ENCODE measurements around the gene PTPRF.

Gene PTPRF

GRCh38 chr1:43550598-43551246 lies 20.0 kb downstream of the PTPRF start:
- DNase-seq, result no peak
- Mint-ChIP-seq H3K4me3 (peak overlapping the region; percentile 43 to 76), H3K27me3 (peaks cover 49% of the 10 kb centered on the region), H3K4me1 (peaks cover 6% of the 10 kb centered on the region), H3K27ac (peak overlapping the region; percentile 34 to 81), H3K9me3 (no peaks in the 10 kb centered on the region)
- ATAC-seq, result no peak

- Mint-ChIP-seq H3K27ac (no peak overlapping the region), H3K4me3 (no peak overlapping the region), H3K27me3 (peaks cover 49% of the 10 kb centered on the region), H3K4me1 (peaks cover 6% of the 10 kb centered on the region), H3K9me3 (no peaks in the 10 kb centered on the region)
- DNase-seq, result no peak
- ATAC-seq, result no peak
Measured at GRCh38 chr1:43551396-43551888, 20.8 kb downstream of the PTPRF start.

DNA sequence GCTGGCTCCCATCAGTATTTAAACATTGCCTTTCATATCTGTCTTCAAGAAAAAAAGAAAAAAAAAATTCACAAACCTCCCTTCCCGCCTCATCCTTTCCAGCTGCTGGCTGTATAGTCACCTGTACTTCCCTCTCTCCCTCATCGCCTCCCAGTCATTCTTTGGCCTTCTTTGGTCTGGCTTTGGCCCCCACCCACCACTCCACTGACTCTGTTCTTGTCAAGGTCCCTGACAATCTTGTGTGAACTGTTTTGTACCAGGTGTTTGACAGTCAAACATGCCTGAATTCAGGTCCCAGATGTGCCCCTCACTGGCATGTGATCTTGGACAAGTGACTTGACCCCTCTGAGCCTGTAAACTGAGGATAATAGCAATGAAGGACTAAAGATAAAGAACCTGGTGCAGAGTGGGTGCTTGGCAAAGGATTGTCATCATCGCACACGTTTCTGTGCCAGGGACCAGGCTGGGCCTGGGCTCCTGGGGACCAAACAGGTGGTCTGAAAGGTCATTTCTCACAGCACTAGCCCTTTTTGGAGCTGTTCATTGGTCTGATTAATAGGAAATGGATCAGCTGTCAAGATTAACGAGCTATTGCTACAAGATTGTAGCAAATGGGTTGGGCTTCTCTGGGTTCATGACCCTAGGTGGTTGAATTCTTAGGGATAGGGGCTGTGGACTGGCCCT lies 21.5 kb downstream of the PTPRF start:
- DNase-seq (no peak), ATAC-seq (no peak)
- H3K4me1 Mint-ChIP-seq, result peaks cover 6% of the 10 kb centered on the region
- no peak overlapping the region for H3K27ac Mint-ChIP-seq
- peaks cover 49% of the 10 kb centered on the region for H3K27me3 Mint-ChIP-seq
- H3K4me3 Mint-ChIP-seq, result no peak overlapping the region
- H3K9me3 Mint-ChIP-seq, result no peaks in the 10 kb centered on the region

GRCh38 chr1:43552813-43553212 lies 22.1 kb downstream of the PTPRF start:
- DNase-seq (no peak), ATAC-seq (no peak)
- H3K9me3 Mint-ChIP-seq, result no peaks in the 10 kb centered on the region
- H3K27me3 Mint-ChIP-seq, result peaks cover 49% of the 10 kb centered on the region
- H3K4me1 Mint-ChIP-seq, result peaks cover 6% of the 10 kb centered on the region
- H3K4me3 Mint-ChIP-seq, result no peak overlapping the region
- no peak overlapping the region for H3K27ac Mint-ChIP-seq

DNA sequence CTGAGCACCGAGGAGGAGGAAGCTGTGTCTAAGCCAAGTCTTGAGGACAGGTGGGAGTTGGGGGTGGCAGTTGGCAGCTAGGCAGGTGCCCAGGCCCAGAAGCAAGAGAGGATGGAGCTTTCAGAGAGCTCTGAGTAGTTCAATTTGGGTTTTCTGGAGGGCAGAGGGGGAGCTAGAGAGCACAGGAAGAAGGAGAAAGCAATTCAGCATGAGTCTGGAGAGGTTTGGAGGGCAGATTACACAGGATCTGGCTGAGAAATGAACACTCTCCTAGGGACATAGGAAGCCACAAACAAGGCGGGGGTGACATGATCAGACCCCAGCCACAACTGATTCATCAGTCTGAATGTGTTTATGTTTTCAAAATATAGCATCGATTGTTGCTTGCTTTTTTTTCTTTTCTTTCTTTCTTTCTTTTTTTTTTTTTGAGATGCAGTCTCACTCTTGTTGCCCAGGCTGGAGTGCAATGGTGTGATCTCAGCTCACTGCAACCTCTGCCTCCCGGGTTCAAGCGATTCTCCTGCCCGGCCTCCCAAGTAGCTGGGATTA lies 23.8 kb downstream of the PTPRF start:
- H3K9me3 Mint-ChIP-seq, result no peaks in the 10 kb centered on the region

GRCh38 chr1:43556782-43557181 lies 26.1 kb downstream of the PTPRF start:
- Mint-ChIP-seq H3K4me3 (no peak overlapping the region), H3K4me1 (peaks cover 6% of the 10 kb centered on the region), H3K9me3 (no peaks in the 10 kb centered on the region), H3K27me3 (peaks cover 18% of the 10 kb centered on the region), H3K27ac (no peak overlapping the region)
- ATAC-seq (no peak), DNase-seq (no peak)

More for the DNA sequence above, 23.8 kb downstream of the PTPRF start:
- DNase-seq (peak in 1 of 2 donors; percentile 40), ATAC-seq (peak; percentile 83)
- Mint-ChIP-seq H3K4me1 (peaks cover 6% of the 10 kb centered on the region), H3K4me3 (no peak overlapping the region), H3K27me3 (peaks cover 38% of the 10 kb centered on the region), H3K27ac (no peak overlapping the region)

DNA sequence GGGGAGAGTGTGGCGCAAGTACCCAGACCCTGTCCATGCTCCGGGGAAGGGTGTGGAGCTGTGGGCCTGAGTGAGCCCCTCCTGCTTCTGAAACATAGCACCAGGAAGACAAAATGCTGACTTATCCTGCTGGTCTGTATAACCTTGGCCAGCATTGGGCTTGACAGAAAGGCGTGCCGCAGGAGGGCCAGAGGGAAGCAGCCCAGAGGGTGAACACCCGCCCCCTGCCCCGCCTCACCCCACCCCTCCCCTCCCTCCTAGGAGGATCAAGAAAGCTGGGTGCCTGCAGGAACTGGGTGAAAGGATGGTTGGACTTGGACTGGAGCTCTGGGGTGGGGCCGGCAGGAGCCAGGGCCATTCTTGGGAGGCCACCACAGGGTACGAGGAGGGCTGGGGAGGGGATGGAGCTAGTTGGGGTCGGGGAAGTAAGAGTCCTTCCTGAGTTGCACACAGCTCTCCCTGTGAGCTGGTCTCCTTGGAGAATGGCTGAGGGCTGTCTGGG lies 27.1 kb downstream of the PTPRF start:
- Mint-ChIP-seq H3K27ac (no peak overlapping the region), H3K4me3 (no peak overlapping the region), H3K4me1 (peaks cover 6% of the 10 kb centered on the region), H3K27me3 (peaks cover 10% of the 10 kb centered on the region), H3K9me3 (no peaks in the 10 kb centered on the region)
- DNase-seq, result no peak
- ATAC-seq, result no peak

DNA sequence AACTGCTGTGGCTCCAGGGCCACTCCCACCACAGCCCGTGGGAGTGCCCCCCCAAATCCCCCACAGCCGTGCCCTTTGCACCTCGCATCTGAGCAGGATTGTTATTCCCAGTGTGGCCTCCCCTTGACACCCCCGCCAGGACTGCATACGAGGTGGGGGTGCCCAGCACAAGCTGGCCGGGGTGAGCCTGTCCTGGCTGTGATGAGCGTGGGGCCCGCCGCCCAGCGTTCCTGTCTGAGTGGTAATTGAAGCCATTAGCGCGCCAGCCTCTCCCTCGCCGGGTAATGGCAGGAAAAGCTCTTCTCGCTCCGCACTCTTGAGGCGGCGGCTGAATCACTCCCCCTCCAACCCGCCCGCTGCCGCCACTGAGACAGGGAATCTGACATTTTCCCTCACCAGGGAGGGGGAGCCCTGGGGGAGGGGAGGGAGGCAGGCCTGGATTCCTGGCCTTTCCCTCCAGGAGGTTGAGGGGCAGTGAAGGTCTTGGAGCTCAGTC lies 27.7 kb downstream of the PTPRF start:
- Mint-ChIP-seq H3K4me1 (peaks cover 6% of the 10 kb centered on the region), H3K4me3 (no peak overlapping the region), H3K27me3 (peaks cover 9% of the 10 kb centered on the region), H3K9me3 (no peaks in the 10 kb centered on the region), H3K27ac (no peak overlapping the region)
- ATAC-seq (no peak), DNase-seq (no peak)

GRCh38 chr1:43559714-43560113 lies 29.0 kb downstream of the PTPRF start:
- Mint-ChIP-seq H3K27ac (no peak overlapping the region), H3K4me3 (no peak overlapping the region), H3K27me3 (peaks cover under 1% of the 10 kb centered on the region), H3K9me3 (no peaks in the 10 kb centered on the region), H3K4me1 (no peaks in the 10 kb centered on the region)
- no peak for ATAC-seq
- no peak for DNase-seq

GRCh38 chr1:43560286-43560685 lies 29.6 kb downstream of the PTPRF start:
- ATAC-seq (no peak), DNase-seq (no peak)
- Mint-ChIP-seq H3K4me1 (peaks cover 3% of the 10 kb centered on the region), H3K4me3 (no peak overlapping the region), H3K27me3 (peaks cover 7% of the 10 kb centered on the region), H3K27ac (no peak overlapping the region), H3K9me3 (no peaks in the 10 kb centered on the region)

GRCh38 chr1:43563876-43564539 lies 33.3 kb downstream of the PTPRF start:
- Mint-ChIP-seq H3K4me1 (peaks cover 17% of the 10 kb centered on the region), H3K9me3 (no peaks in the 10 kb centered on the region), H3K27me3 (peaks cover 28% of the 10 kb centered on the region), H3K27ac (no peak overlapping the region), H3K4me3 (no peak overlapping the region)
- ATAC-seq (no peak), DNase-seq (no peak)

DNA sequence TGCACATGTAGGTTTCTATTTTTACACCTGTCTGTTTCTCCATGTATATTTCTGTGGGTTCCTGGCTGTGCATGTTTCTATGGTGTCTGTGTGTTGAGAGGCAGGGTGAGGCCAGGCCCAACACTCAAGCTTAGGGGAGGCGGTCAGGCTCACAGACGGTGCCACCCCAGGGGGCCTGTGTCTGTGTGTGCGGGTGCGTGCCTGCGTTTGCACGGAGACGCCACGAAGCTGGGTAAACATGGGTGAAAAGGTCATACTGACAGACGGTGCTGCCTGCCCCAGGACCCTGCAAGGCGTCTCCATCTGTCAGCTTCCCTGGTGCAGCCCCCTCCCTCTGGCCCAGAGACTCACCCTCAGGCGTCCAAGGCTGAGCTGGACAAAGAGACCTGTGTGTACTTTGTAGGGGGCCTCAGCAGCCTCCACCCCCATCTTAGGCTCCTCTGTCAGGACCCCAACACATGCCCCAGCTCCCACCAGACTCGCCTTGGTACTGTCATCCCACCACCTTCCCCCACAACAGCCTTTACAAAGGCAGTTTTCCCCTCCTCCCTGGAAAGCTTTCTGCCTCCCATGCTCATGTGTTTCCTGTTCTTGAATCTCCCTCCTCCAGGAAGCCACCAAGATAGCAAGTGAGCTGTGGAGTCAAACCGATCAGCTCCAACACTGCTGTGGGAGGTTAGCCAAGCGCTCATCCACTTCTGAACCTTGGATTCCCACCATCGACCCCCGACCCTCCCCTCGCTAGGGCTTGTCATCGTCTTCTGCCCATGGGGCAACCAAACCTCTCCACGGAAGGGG lies 34.1 kb downstream of the PTPRF start:
- no peaks in the 10 kb centered on the region for H3K9me3 Mint-ChIP-seq
- H3K27ac Mint-ChIP-seq, result peak overlapping the region in 1 of 2 donors; percentile 16
- H3K4me3 Mint-ChIP-seq, result peak overlapping the region in 1 of 2 donors; percentile 80
- DNase-seq, result no peak
- ATAC-seq, result no peak
- H3K4me1 Mint-ChIP-seq, result peaks cover 17% of the 10 kb centered on the region
- peaks cover 28% of the 10 kb centered on the region for H3K27me3 Mint-ChIP-seq

DNA sequence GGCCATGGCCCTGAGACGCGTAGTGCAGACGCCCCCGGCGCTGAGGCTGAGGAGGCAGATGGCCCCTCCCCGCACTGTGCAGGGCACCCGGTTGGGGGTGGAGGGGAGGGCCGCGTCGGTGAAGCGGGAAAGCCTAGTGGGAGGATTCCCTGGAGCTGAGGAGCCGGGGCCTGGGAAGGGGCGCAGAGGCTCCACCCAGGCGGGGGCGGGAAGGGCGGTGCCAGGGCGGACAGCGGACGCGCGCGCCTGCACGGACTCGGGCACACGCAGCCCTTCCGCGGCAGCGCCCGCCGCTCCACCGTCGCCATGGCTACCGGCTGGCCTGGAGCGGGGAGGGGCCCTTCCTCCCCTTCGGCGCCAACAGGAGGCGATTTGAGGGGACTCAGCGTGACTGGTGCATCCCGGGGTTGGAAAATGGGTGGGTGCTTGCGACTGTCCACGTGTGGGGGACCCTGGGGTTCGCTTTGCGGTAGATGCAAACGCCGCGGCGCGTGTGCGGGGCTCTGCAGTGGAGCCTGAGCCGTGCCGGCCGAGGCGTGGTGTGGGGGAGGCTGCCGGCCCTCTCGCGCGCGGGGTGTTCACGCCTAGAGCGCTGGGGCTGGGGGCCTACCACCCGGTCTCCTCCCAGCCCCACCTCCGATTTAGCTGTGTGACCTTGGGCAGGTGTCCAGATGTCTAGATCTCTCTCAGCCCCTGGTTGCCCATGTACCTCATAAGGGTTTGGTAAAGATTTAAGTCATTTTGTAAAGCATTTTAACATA lies 35.1 kb downstream of the PTPRF start:
- H3K4me3 Mint-ChIP-seq, result peak overlapping the region; percentile 57 to 80
- H3K4me1 Mint-ChIP-seq, result peaks cover 17% of the 10 kb centered on the region
- no peaks in the 10 kb centered on the region for H3K9me3 Mint-ChIP-seq
- H3K27ac Mint-ChIP-seq, result no peak overlapping the region
- DNase-seq (peak; percentile 42 to 46), ATAC-seq (peak; percentile 82)
- H3K27me3 Mint-ChIP-seq, result peaks cover 28% of the 10 kb centered on the region

DNA sequence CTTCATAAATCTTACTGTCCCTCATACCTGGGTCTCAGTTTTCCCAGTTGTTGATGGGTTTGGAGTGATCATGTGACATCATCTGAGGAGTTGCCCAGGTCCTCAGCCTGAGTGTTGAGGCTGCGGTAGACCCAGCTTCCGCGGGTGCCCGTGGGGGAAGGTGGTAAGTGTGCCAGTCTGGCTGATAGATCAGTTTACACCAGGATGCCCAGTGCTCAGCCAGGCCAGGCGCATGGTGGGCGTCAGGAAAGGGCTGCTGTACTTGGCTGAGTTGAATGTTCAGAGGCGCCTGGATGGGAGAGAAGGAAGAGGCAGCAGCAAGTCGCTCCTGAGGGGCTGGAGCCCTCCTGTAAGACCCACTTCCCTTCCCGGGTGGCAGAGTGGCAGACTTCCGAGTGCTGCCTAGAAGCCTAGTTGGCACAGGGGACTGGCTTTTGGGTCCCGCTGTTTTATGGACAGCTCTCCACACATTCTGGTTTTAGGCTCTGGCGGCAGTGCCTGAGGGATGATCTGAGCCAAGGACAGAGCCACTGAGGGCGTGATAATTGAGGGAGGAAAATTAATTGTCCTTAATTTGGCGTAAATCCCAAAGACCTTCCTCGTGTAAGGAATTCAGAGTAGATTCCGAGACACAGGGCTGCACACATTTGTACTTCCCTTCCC lies 35.8 kb downstream of the PTPRF start:
- DNase-seq (no peak), ATAC-seq (no peak)
- H3K9me3 Mint-ChIP-seq, result no peaks in the 10 kb centered on the region
- peak overlapping the region; percentile 57 to 80 for H3K4me3 Mint-ChIP-seq
- peaks cover 28% of the 10 kb centered on the region for H3K27me3 Mint-ChIP-seq
- peaks cover 17% of the 10 kb centered on the region for H3K4me1 Mint-ChIP-seq
- no peak overlapping the region for H3K27ac Mint-ChIP-seq
